WTC11 (cell line): ENCODE results near the gene HOXD10. TPM values are rescaled to one million over a fixed set of nuclear protein-coding genes. Genes with fewer than 3 reads are reported as not detected.

Source experiments
- ATAC-seq: fragments of 200-7000 bp; cut with Tn5 transposase; 2 replicates; pipeline ENCODE4 v1.10.0; 2021; ENCODE audit warnings: mild to moderate bottlenecking, moderate library complexity
- CTCF ChIA-PET: fragments of 300-600 bp; sonication (Branson Sonifier 250); formaldehyde crosslinking; loops from one replicate; lab custom pipeline; 2021; ENCODE audit warnings: antibody characterized with exemption; lab: Charles Lee
- POLR2A ChIA-PET: fragments of 350-600 bp; sonication (Branson Sonifier 250); formaldehyde crosslinking; loops from one replicate; lab custom pipeline; 2021; ENCODE audit warnings: antibody characterized with exemption; lab: Charles Lee
- DNase-seq: peaks from one replicate; pipeline ENCODE4 v3.0.0; 2021; ENCODE audit warnings: low spot score
- H3K27ac Mint-ChIP-seq: 2 replicates; pipeline ENCODE4 v1.8.0; 2021; ENCODE audit warnings: mixed read lengths
- H3K27me3 Mint-ChIP-seq: 2 replicates; pipeline ENCODE4 v1.8.0; 2021; ENCODE audit warnings: low read depth, mild to moderate bottlenecking, moderate library complexity, mixed read lengths
- H3K36me3 Mint-ChIP-seq: 2 replicates; pipeline ENCODE4 v1.8.0; 2021; ENCODE audit warnings: mixed read lengths
- H3K4me1 Mint-ChIP-seq: 2 replicates; pipeline ENCODE4 v1.8.0; 2022; ENCODE audit warnings: mixed read lengths
- H3K4me3 Mint-ChIP-seq: 2 replicates; pipeline ENCODE4 v1.8.0; 2021; ENCODE audit warnings: mild to moderate bottlenecking, moderate library complexity, mixed read lengths
- H3K9me3 Mint-ChIP-seq: 2 replicates; pipeline ENCODE4 v1.8.0; 2021; ENCODE audit warnings: mixed read lengths
- CREM ChIP-seq: sonication (generic); formaldehyde crosslinking; IDR thresholded peaks from 2 replicates; pipeline ENCODE4 v1.8.1; 2022; ENCODE audit warnings: mild to moderate bottlenecking, missing genetic modification reagents, moderate library complexity
- E2F5 ChIP-seq: sonication (generic); formaldehyde crosslinking; IDR thresholded peaks from 2 replicates; pipeline ENCODE4 v1.8.1; 2022; ENCODE audit warnings: mild to moderate bottlenecking, moderate library complexity, missing genetic modification reagents
- ETV6 ChIP-seq: sonication (generic); formaldehyde crosslinking; IDR thresholded peaks from 2 replicates; pipeline ENCODE4 v1.8.1; 2022; ENCODE audit warnings: mild to moderate bottlenecking, missing genetic modification reagents
- JUN ChIP-seq: sonication (generic); formaldehyde crosslinking; IDR thresholded peaks from 2 replicates; pipeline ENCODE4 v1.8.0; 2023; ENCODE audit warnings: mild to moderate bottlenecking, missing genetic modification reagents
- KAT7 ChIP-seq: sonication (generic); formaldehyde crosslinking; IDR thresholded peaks from 2 replicates; pipeline ENCODE4 v1.8.1; 2023; ENCODE audit warnings: missing genetic modification reagents, mild to moderate bottlenecking, borderline replicate concordance
- NR1H2 ChIP-seq: sonication (generic); formaldehyde crosslinking; IDR thresholded peaks from 2 replicates; pipeline ENCODE4 v1.9.0; 2021; ENCODE audit warnings: mild to moderate bottlenecking, moderate library complexity, missing genetic modification reagents
- PRRX2 ChIP-seq: fragments of 250-450 bp; sonication (Bioruptor Pico); IDR thresholded peaks from 2 replicates; pipeline ENCODE4 v1.8.0; 2021; ENCODE audit warnings: mild to moderate bottlenecking
- RELA ChIP-seq: sonication (generic); formaldehyde crosslinking; IDR thresholded peaks from 2 replicates; pipeline ENCODE4 v1.8.1; 2022; ENCODE audit warnings: missing genetic modification reagents, mild to moderate bottlenecking, borderline replicate concordance
- RORB ChIP-seq: fragments of 250-450 bp; sonication (Bioruptor Pico); IDR thresholded peaks from 2 replicates; pipeline ENCODE4 v1.9.0; 2021; ENCODE audit warnings: mild to moderate bottlenecking
- SP1 ChIP-seq: sonication (generic); formaldehyde crosslinking; conservative IDR thresholded peaks from 2 replicates; pipeline ENCODE4 v1.8.1; 2022; ENCODE audit warnings: missing genetic modification reagents
- ZNF121 ChIP-seq: sonication (generic); formaldehyde crosslinking; IDR thresholded peaks from 2 replicates; pipeline ENCODE4 v1.8.0; 2023; ENCODE audit warnings: missing genetic modification reagents
- ZNF396 ChIP-seq: fragments of 250-450 bp; sonication (Bioruptor Pico); IDR thresholded peaks from 2 replicates; pipeline ENCODE4 v1.8.0; 2021; ENCODE audit warnings: mild to moderate bottlenecking, moderate library complexity, borderline replicate concordance
- ZNF532 ChIP-seq: fragments of 250-450 bp; sonication (Bioruptor Pico); IDR thresholded peaks from 2 replicates; pipeline ENCODE4 v1.9.0; 2021; ENCODE audit warnings: mild to moderate bottlenecking, borderline replicate concordance
- total RNA-seq: library from RNA; stranded (reverse); gene quantifications from 3 replicates; pipeline ENCODE4 v1.2.3, GENCODE V29; 2021
- TF ChIP-seq, protein P1 (sequence below): sonication (generic); formaldehyde crosslinking; IDR thresholded peaks from 2 replicates; pipeline ENCODE4 v1.8.0; 2023; ENCODE audit warnings: missing genetic modification reagents
- TF ChIP-seq, protein P2 (sequence below): sonication (generic); formaldehyde crosslinking; IDR thresholded peaks from 2 replicates; pipeline ENCODE4 v1.8.0; 2022; ENCODE audit warnings: mild to moderate bottlenecking, missing genetic modification reagents
- TF ChIP-seq, protein P3 (sequence below): fragments of 200-600 bp; IDR thresholded peaks from 2 replicates; pipeline ENCODE4 v1.8.0; 2022; ENCODE audit warnings: antibody characterized with exemption

Gene HOXD10
- total RNA-seq, 1 experiment from 2014 or later, result not detected

- Mint-ChIP-seq H3K4me3 (no peak overlapping the region), H3K27me3 (peaks cover 98% of the 10 kb centered on the region), H3K36me3 (peaks cover 2% of the 10 kb centered on the region; the same call in 1 of the 2 replicates)
- POLR2A ChIA-PET, result interaction anchor here (0.7 kb wide), 1 partner anchor 512 kb away, joined by 6 read pairs; no protein-coding TSS in a partner anchor
- CTCF ChIA-PET, result interaction anchor here (0.6 to 2.1 kb wide), 4 partner anchors 15 to 522 kb away, joined by 3 to 14 read pairs (median 4); no protein-coding TSS in a partner anchor
- TF ChIP-seq ETV6 (no peak), ZNF121 (CRISPR knock-in tag) (no peak), RORB (CRISPR knock-in tag) (no peak), PRRX2 (CRISPR knock-in tag) (no peak), E2F5 (CRISPR knock-in tag) (no peak), JUN (CRISPR knock-in tag) (no peak), KAT7 (CRISPR knock-in tag) (no peak), NR1H2 (no peak), SP1 (CRISPR knock-in tag) (no peak)
- TF ChIP-seq, all 79 proteins: peak for 0
- H3K4me1 Mint-ChIP-seq, result peaks cover 21% of the 10 kb centered on the region
- H3K27ac Mint-ChIP-seq, result no peak overlapping the region
- no peak for DNase-seq
- ATAC-seq, result no peak
- no peaks in the 10 kb centered on the region for H3K9me3 Mint-ChIP-seq
Observed at GRCh38 chr2:176124947-176125771, 8.6 kb downstream of the HOXD10 start.

GRCh38 chr2:176125772-176126054 is 9.1 kb downstream of the HOXD10 start:
- ChIA-PET POLR2A (interaction anchor here (0.7 kb wide), 1 partner anchor 512 kb away, joined by 6 read pairs; no protein-coding TSS in a partner anchor), CTCF (interaction anchor here (0.6 to 2.1 kb wide), 5 partner anchors 14 to 522 kb away, joined by 3 to 14 read pairs (median 4); no protein-coding TSS in a partner anchor)
- no peak for DNase-seq
- Mint-ChIP-seq H3K4me1 (peaks cover 21% of the 10 kb centered on the region), H3K27me3 (peaks cover 98% of the 10 kb centered on the region), H3K36me3 (peaks cover 2% of the 10 kb centered on the region; the same call in 1 of the 2 replicates), H3K27ac (no peak overlapping the region), H3K4me3 (no peak overlapping the region), H3K9me3 (no peaks in the 10 kb centered on the region)
- no peak for ATAC-seq
- TF ChIP-seq, protein P1, sequence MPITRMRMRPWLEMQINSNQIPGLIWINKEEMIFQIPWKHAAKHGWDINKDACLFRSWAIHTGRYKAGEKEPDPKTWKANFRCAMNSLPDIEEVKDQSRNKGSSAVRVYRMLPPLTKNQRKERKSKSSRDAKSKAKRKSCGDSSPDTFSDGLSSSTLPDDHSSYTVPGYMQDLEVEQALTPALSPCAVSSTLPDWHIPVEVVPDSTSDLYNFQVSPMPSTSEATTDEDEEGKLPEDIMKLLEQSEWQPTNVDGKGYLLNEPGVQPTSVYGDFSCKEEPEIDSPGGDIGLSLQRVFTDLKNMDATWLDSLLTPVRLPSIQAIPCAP (CRISPR knock-in tag), result no peak
- TF ChIP-seq ZNF396 (no peak), RELA (CRISPR knock-in tag) (no peak), ZNF532 (CRISPR knock-in tag) (no peak), CREM (CRISPR knock-in tag) (no peak)

DNA sequence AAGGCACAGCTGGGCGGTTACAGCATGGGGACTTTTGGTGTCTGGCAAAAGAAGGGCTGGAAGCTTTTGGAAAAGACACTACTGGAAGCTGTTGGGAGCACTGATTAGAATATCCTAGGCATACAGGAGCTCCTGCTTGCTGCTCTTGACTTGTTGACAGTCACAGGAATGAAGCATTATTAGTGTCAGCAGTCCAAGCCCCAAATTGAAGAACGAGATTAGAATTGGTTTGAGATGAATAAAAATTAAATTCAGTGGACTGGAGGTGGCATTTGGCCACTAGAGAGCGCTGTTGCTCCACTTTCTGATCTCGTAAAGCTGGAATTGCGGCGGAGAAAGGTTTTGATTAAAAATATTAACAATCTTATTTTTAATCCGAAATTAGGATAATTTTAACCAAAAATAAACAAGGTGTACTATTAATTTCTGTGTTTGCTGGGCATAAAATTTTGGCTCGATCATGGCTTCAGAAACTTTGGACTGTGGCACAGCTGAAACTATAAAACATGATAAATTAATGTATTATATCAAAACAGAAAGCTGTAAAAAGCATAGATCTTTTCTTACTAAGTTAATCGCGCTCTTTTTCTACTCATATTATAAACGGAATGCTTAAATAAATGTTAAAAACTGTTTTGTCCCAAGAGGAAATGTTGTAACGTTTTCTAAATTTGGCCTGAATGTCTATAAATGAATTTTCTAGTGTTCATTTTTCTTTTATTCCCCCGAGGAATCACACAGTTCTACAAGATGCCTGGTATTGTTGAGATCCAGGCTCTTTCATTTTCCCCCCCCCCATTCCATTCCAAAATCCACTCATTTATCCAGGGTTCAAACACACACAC is 10.6 kb downstream of the HOXD10 start:
- Mint-ChIP-seq H3K27me3 (peaks cover 98% of the 10 kb centered on the region), H3K27ac (no peak overlapping the region), H3K9me3 (no peaks in the 10 kb centered on the region), H3K4me3 (no peak overlapping the region), H3K36me3 (peaks cover 2% of the 10 kb centered on the region; the same call in 1 of the 2 replicates), H3K4me1 (peaks cover 23% of the 10 kb centered on the region)
- POLR2A ChIA-PET, result no interaction called here
- CTCF ChIA-PET, result interaction anchor here (0.6 to 3.2 kb wide), 17 partner anchors 9 to 1034 kb away, joined by 3 to 21 read pairs (median 4); no protein-coding TSS in a partner anchor
- ATAC-seq (no peak), DNase-seq (peak; percentile 69)
- TF ChIP-seq, protein P2, sequence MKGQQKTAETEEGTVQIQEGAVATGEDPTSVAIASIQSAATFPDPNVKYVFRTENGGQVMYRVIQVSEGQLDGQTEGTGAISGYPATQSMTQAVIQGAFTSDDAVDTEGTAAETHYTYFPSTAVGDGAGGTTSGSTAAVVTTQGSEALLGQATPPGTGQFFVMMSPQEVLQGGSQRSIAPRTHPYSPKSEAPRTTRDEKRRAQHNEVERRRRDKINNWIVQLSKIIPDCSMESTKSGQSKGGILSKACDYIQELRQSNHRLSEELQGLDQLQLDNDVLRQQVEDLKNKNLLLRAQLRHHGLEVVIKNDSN, result no peak
- TF ChIP-seq, protein P3, sequence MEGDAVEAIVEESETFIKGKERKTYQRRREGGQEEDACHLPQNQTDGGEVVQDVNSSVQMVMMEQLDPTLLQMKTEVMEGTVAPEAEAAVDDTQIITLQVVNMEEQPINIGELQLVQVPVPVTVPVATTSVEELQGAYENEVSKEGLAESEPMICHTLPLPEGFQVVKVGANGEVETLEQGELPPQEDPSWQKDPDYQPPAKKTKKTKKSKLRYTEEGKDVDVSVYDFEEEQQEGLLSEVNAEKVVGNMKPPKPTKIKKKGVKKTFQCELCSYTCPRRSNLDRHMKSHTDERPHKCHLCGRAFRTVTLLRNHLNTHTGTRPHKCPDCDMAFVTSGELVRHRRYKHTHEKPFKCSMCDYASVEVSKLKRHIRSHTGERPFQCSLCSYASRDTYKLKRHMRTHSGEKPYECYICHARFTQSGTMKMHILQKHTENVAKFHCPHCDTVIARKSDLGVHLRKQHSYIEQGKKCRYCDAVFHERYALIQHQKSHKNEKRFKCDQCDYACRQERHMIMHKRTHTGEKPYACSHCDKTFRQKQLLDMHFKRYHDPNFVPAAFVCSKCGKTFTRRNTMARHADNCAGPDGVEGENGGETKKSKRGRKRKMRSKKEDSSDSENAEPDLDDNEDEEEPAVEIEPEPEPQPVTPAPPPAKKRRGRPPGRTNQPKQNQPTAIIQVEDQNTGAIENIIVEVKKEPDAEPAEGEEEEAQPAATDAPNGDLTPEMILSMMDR, result peak; percentile 82
